Gastroesophageal sphincter (tissue), 3 donors: Measurements from ENCODE around the gene TAF11L3.

ENCODE experiments used
- POLR2A ChIP-seq, 2 donors: fragments of 450-650 bp; IDR thresholded peaks; one replicate each; pipeline ENCODE4 v1.6.1; 2017; ENCODE audit warnings: antibody characterized with exemption in 2 of 2, mild to moderate bottlenecking in 2 of 2, moderate library complexity in 1 of 2
- POLR2AphosphoS5 ChIP-seq: sonication (generic); formaldehyde crosslinking; IDR thresholded peaks from one replicate; pipeline ENCODE4 v1.6.1; 2017; ENCODE audit warnings: antibody characterized with exemption
- TF ChIP-seq, protein P1 (sequence below), 4 experiments: fragments of 200-600 bp in 2 of 4; fragments of 450-650 bp in 2 of 4; sonication (generic) in 1 of 4; IDR thresholded peaks; one replicate each; pipeline ENCODE4 v1.5.1; 2017 to 2019; ENCODE audit warnings: antibody characterized with exemption in 4 of 4, mild to moderate bottlenecking in 2 of 4, moderate library complexity in 2 of 4

DNA sequence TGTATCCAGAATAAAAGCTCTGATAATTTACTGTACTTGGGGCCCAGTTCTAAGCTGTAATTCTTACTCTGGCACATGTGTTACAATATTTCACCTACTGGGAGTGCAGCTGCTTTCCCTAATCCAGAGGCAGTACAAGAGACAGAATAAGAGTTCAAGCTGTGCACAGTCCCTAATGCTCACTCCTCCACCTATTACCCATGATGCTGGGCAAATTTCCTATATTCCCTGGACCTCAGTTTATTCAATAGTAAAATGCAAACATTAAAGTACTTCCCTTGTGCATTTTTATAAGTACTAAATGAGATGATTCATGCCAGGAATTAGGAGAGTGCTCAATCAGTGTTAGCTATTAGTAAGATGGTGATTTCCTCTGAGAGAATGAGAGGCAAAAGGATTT lies 48.1 kb upstream of the TAF11L3 start:
- TF ChIP-seq, protein P1, sequence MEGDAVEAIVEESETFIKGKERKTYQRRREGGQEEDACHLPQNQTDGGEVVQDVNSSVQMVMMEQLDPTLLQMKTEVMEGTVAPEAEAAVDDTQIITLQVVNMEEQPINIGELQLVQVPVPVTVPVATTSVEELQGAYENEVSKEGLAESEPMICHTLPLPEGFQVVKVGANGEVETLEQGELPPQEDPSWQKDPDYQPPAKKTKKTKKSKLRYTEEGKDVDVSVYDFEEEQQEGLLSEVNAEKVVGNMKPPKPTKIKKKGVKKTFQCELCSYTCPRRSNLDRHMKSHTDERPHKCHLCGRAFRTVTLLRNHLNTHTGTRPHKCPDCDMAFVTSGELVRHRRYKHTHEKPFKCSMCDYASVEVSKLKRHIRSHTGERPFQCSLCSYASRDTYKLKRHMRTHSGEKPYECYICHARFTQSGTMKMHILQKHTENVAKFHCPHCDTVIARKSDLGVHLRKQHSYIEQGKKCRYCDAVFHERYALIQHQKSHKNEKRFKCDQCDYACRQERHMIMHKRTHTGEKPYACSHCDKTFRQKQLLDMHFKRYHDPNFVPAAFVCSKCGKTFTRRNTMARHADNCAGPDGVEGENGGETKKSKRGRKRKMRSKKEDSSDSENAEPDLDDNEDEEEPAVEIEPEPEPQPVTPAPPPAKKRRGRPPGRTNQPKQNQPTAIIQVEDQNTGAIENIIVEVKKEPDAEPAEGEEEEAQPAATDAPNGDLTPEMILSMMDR (IDR thresholded peaks at IDR 0.05) = no peak
- TF ChIP-seq POLR2A (IDR thresholded peaks at IDR 0.05) (no peak), POLR2AphosphoS5 (no peak)
